Endodermal cell (in vitro differentiated cells): ENCODE data around the gene IL26. TPM values are rescaled to one million over a fixed set of nuclear protein-coding genes. Genes with fewer than 3 reads are reported as not detected.

Source experiments
- DNase-seq: peaks from one replicate; pipeline ENCODE4 v3.0.0-alpha.2; 2017
- H3K27ac ChIP-seq: 2 replicates; pipeline ENCODE4 v1.5.1; 2013; ENCODE audit warnings: mild to moderate bottlenecking, low read depth, low read length, moderate library complexity
- H3K27me3 ChIP-seq: 2 replicates; pipeline ENCODE4 v1.6.1; 2013; ENCODE audit warnings: mild to moderate bottlenecking, low read length, moderate library complexity; ENCODE audit not compliant: insufficient read depth, control insufficient read depth, poor library complexity, severe bottlenecking
- H3K36me3 ChIP-seq: 2 replicates; pipeline ENCODE4 v1.7.0; 2013; ENCODE audit warnings: mild to moderate bottlenecking, low read length, moderate library complexity; ENCODE audit not compliant: control insufficient read depth, insufficient read depth
- H3K4me1 ChIP-seq: one replicate; pipeline ENCODE4 v1.7.0; 2013; ENCODE audit warnings: low read length; ENCODE audit not compliant: control insufficient read depth, insufficient read depth
- H3K4me3 ChIP-seq: 2 replicates; pipeline ENCODE4 v1.5.1; 2013; ENCODE audit warnings: mild to moderate bottlenecking, low read length, moderate library complexity
- H3K9ac ChIP-seq: 2 replicates; pipeline ENCODE4 v1.6.1; 2013; ENCODE audit warnings: mild to moderate bottlenecking, low read length, moderate library complexity; ENCODE audit not compliant: poor library complexity, severe bottlenecking; ENCODE audit errors: extremely low read depth
- H3K9me3 ChIP-seq: 2 replicates; pipeline ENCODE4 v1.6.1; 2013; ENCODE audit warnings: mild to moderate bottlenecking, low read length, moderate library complexity; ENCODE audit not compliant: control insufficient read depth
- H3K27ac Mint-ChIP-seq: 2 replicates; pipeline ENCODE4 v1.8.0; 2020; ENCODE audit warnings: mixed read lengths
- H3K27me3 Mint-ChIP-seq: 2 replicates; pipeline ENCODE4 v1.8.0; 2021; ENCODE audit warnings: mild to moderate bottlenecking, mixed read lengths; ENCODE audit not compliant: insufficient read depth
- H3K36me3 Mint-ChIP-seq: 2 replicates; pipeline ENCODE4 v1.8.0; 2020; ENCODE audit warnings: low read depth, mixed read lengths
- H3K4me1 Mint-ChIP-seq: 2 replicates; pipeline ENCODE4 v1.8.0; 2020; ENCODE audit warnings: mixed read lengths
- H3K4me3 Mint-ChIP-seq: 2 replicates; pipeline ENCODE4 v1.8.0; 2020; ENCODE audit warnings: mild to moderate bottlenecking, moderate library complexity, mixed read lengths
- H3K9me3 Mint-ChIP-seq: 2 replicates; pipeline ENCODE4 v1.8.0; 2020; ENCODE audit warnings: mild to moderate bottlenecking, mixed read lengths
- CTCF ChIP-seq: fragments of 200-600 bp; sonication (generic); conservative IDR thresholded peaks from 2 replicates; pipeline ENCODE4 v1.5.0; 2021; ENCODE audit warnings: antibody characterized with exemption, mild to moderate bottlenecking
- WGBS, 2 experiments: methylation state at CpG; one replicate each; pipeline versions ENCODE4 v1.1.5 to v1.1.7; 2013; ENCODE audit warnings: missing lambda C conversion rate in 2 of 2, mixed read lengths in 1 of 2; ENCODE audit not compliant: insufficient coverage in 1 of 2, insufficient read length in 1 of 2; 5-methylcytosine and 5-hydroxymethylcytosine counted together
- total RNA-seq, 2 donors: library from RNA; stranded (reverse); fragmentation: NEBNext Ultra II Directional in 1 of 2; extraction: Animal tissue kit (Norgen Biotek cat#: 25700) in 1 of 2; gene quantifications; 2 replicates in 1 of 2; 3 replicates in 1 of 2; pipeline ENCODE4 v1.2.1, GENCODE V29; 2021

Gene IL26
- total RNA-seq, 2 donors from 2014 or later = not detected

GRCh38 chr12:68170726-68171125 lies 54.9 kb downstream of the IL26 start:
- H3K9me3 ChIP-seq = no peaks in the 10 kb centered on the region
- H3K4me1 ChIP-seq = no peaks in the 10 kb centered on the region
- peaks cover 2% of the 10 kb centered on the region for H3K4me1 Mint-ChIP-seq
- no peak overlapping the region for H3K27ac Mint-ChIP-seq
- DNase-seq = no peak
- no peaks in the 10 kb centered on the region for H3K27me3 ChIP-seq
- no peak overlapping the region for H3K4me3 Mint-ChIP-seq
- no peak overlapping the region for H3K27ac ChIP-seq
- no peaks in the 10 kb centered on the region for H3K27me3 Mint-ChIP-seq
- no peak overlapping the region for H3K4me3 ChIP-seq
- no peak overlapping the region for H3K9ac ChIP-seq
- no peaks in the 10 kb centered on the region for H3K36me3 ChIP-seq
- H3K36me3 Mint-ChIP-seq = no peaks in the 10 kb centered on the region
- H3K9me3 Mint-ChIP-seq = no peaks in the 10 kb centered on the region
- TF ChIP-seq CTCF = no peak
- 86 to 100% methylated on average over 1 to 2 of the region's 2 CpGs for WGBS, 2 experiments

- Histone ChIP-seq H3K9ac (no peak overlapping the region), H3K27me3 (no peaks in the 10 kb centered on the region), H3K27ac (no peak overlapping the region), H3K9me3 (no peaks in the 10 kb centered on the region), H3K4me1 (no peaks in the 10 kb centered on the region), H3K36me3 (no peaks in the 10 kb centered on the region), H3K4me3 (no peak overlapping the region)
- no peak for DNase-seq
- Mint-ChIP-seq H3K36me3 (no peaks in the 10 kb centered on the region), H3K27me3 (no peaks in the 10 kb centered on the region), H3K9me3 (no peaks in the 10 kb centered on the region), H3K4me1 (no peaks in the 10 kb centered on the region), H3K4me3 (no peak overlapping the region), H3K27ac (no peak overlapping the region)
- 88 to 93% methylated on average over 1 of the region's 1 CpG for WGBS, 2 experiments
- TF ChIP-seq CTCF = no peak
These were observed 56.3 kb downstream of the IL26 start for GRCh38 chr12:68169213-68169889.

- peaks cover 2% of the 10 kb centered on the region for H3K27me3 Mint-ChIP-seq
- H3K27ac ChIP-seq = no peak overlapping the region
- H3K27me3 ChIP-seq = no peaks in the 10 kb centered on the region
- no peak for DNase-seq
- H3K4me3 Mint-ChIP-seq = no peak overlapping the region
- H3K27ac Mint-ChIP-seq = no peak overlapping the region
- no peaks in the 10 kb centered on the region for H3K4me1 ChIP-seq
- H3K9me3 Mint-ChIP-seq = no peaks in the 10 kb centered on the region
- 90 to 100% methylated on average over 3 of the region's 5 CpGs for WGBS, 2 experiments
- H3K9ac ChIP-seq = no peak overlapping the region
- H3K36me3 Mint-ChIP-seq = no peaks in the 10 kb centered on the region
- no peaks in the 10 kb centered on the region for H3K9me3 ChIP-seq
- H3K4me3 ChIP-seq = no peak overlapping the region
- TF ChIP-seq CTCF = no peak
- no peaks in the 10 kb centered on the region for H3K4me1 Mint-ChIP-seq
- H3K36me3 ChIP-seq = no peaks in the 10 kb centered on the region
These were observed 59.2 kb downstream of the IL26 start for GRCh38 chr12:68166317-68166831.
